GM12874 (cell line): ENCODE measurements around the gene C2orf78.

ENCODE experiments used
- TF ChIP-seq, protein P1 (sequence below): IDR thresholded peaks from 2 replicates; pipeline ENCODE4 v1.5.1; 2011; ENCODE audit warnings: low read depth, mild to moderate bottlenecking, control low read depth, low read length, moderate library complexity; ENCODE audit not compliant: insufficient read depth

C2orf78 gene

DNA sequence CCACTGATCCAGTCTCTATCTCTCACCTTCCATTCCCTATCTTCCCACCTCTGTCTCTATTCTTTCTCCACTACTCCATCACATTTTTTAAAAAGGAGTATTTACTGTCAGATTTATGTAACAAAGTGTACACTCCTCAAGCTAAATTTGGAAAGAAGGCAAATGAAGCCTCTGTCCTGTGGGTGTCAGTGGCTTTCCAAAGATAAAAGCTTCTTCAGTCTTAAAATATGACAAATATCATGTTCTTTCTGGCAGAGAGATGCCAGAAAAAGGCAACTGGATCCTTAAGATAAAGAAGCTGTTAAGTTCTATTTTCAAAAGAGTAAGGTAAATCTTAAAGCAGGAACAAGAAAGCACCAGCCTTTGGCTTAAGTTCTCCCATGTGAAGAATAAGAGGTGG is 11.2 kb upstream of the C2orf78 start:
- TF ChIP-seq, protein P1, sequence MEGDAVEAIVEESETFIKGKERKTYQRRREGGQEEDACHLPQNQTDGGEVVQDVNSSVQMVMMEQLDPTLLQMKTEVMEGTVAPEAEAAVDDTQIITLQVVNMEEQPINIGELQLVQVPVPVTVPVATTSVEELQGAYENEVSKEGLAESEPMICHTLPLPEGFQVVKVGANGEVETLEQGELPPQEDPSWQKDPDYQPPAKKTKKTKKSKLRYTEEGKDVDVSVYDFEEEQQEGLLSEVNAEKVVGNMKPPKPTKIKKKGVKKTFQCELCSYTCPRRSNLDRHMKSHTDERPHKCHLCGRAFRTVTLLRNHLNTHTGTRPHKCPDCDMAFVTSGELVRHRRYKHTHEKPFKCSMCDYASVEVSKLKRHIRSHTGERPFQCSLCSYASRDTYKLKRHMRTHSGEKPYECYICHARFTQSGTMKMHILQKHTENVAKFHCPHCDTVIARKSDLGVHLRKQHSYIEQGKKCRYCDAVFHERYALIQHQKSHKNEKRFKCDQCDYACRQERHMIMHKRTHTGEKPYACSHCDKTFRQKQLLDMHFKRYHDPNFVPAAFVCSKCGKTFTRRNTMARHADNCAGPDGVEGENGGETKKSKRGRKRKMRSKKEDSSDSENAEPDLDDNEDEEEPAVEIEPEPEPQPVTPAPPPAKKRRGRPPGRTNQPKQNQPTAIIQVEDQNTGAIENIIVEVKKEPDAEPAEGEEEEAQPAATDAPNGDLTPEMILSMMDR = no peak

DNA sequence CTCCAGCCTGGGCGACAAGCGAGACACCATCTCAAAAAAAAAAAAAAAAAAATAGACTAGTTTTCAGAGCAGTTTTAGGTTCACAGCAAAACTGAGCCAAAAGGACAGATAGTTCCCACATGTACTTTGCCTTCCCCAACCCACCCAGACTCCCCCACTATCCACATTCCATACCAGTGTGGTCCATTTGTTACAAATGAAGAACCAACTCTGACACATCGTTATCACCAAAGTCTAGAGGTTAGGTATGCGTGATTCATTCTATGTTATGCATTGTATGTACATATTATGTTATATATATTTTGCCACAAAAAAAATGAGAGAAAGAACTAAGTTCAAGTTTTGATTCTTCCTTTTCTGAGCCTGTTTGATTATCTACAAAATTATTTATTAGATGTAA is 7.6 kb upstream of the C2orf78 start:
- TF ChIP-seq, protein P1 = no peak

DNA sequence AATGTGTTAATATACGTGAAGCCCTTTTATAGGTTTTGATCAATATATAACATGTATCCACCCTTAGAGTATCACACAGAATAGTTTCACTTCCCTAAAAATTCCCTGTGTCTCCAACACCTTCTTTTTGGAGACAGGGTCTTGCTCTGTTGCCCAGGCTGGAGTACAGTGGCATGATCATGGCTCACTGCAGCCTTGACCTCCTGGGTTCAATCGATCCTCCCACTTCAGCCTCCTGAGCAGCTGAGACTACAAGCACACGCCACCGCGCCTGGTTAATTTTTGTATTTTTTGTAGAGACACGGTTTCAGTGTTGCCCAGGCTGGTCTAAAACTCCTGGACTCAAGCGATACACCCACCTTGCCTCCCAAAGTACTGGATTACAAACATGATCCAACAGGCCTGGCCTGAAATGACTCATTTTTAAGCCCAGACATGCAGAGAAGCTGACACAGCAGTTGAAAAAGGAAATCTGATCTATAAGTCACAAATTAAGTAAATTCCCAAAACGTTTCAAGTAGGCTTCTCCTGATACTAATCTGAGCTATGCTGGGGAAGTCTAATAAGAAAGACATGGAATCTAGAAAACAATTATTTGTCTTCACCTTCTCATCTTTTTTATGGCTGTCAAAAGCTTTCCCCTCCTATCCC is 7.0 kb upstream of the C2orf78 start:
- TF ChIP-seq, protein P1 = no peak

DNA sequence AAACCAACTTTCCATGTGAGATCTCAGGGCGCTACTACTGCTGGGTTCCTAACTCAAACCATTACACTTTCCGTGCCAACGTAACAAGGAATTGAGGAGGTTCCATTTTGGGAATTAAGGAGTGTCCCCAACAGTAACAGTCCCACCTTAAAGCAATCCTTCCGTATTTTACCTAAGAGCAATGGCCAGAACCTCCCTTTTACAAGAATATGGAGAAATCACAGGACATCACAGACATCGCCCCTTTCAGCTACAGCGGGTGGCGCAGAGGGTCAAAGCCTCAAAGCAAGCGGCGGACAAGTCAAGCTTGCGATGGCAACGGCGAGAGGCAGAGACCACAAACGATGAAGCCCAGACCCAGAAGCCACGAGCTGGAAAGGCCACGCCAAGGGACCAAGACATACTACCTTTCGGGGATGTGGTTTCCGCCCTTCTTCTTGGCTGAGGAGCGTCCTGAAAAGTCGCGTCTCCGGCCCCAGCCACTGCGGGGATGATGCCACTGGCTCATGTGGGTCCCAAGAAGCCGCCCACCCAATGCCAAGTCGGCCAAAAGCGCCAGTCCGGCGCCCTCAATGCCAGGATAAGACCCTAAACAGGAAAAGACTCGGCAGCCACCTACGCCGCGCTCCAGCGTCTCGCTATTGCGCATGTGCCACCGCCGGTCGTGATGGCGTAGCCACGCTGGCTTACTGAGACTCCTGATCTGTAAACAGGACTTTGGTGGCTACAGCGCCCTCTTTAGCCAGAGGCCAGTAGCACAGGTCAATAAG is 4.3 kb upstream of the C2orf78 start, which contains the start of gene DUSP11:
Gene DUSP11 (minus strand): TSS at position 637 of the 770 bp plus-strand sequence. CDS start 129 bp downstream, at position 508.
- TF ChIP-seq, protein P1 = peak; percentile 92

GRCh38 chr2:73780237-73780582 is 3.8 kb upstream of the C2orf78 start:
- TF ChIP-seq, protein P1 = no peak

DNA sequence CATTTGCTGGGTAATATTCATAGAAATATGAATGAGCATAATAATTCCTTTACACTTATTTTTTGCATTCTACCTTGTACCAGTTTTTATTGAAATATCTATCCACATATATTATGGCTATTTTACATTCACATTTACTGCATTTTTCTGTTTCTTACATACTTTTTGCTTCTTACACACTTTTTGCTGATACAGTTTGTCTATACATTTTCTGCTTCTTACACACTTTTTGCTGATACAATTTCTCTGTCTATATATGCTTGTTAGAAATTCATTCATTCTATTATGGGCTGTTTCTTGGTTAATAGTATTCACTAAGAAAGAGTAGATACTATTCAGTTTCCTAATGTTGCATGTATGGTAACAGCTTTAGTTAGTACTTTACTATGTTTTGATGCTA is 27.9 kb downstream of the C2orf78 start:
- TF ChIP-seq, protein P1 = no peak

DNA sequence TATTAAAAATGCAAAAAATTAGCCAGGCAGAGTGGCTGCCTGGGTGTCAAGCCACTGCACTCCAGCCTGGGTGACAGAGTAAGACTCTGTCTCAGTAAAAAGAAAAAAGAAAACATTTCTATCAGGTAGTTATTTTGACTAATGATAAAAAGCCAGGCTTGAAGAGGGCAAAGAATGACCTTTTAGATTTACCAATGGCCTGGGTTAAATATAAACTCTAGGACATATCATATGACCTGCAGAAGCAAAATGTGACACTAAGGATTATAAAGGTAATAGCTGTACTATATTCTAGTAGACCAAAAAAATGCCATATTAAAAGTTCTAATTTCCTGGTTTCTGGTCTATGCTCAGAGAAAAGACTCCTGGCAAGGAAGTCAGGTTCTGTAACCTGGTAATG is 28.7 kb downstream of the C2orf78 start:
- TF ChIP-seq, protein P1 = no peak
